ENCODE measurements around the gene CSNK1G2.

CSNK1G2 gene

GRCh38 chr19:1991018-1991913 is 50.3 kb downstream of the CSNK1G2 start:
- no peak for DNase-seq

- DNase-seq = no peak
These were observed 51.8 kb downstream of the CSNK1G2 start for GRCh38 chr19:1992759-1993260.

- no peak for DNase-seq
These were observed 56.6 kb downstream of the CSNK1G2 start for GRCh38 chr19:1997353-1998233.

GRCh38 chr19:1998712-1999708 is 58.0 kb downstream of the CSNK1G2 start:
- DNase-seq = no peak

- DNase-seq = no peak
These were observed 59.0 kb downstream of the CSNK1G2 start for GRCh38 chr19:1999856-2000515.

- no peak for DNase-seq
These were observed 62.9 kb downstream of the CSNK1G2 start for GRCh38 chr19:2003874-2004273.

- DNase-seq = no peak
These were observed 69.2 kb downstream of the CSNK1G2 start for GRCh38 chr19:2010135-2010668.

GRCh38 chr19:2011169-2011568 is 70.2 kb downstream of the CSNK1G2 start:
- no peak for DNase-seq

- DNase-seq = no peak
These were observed 72.1 kb downstream of the CSNK1G2 start for GRCh38 chr19:2012941-2013682.

GRCh38 chr19:2013683-2013961 is 72.7 kb downstream of the CSNK1G2 start:
- DNase-seq = no peak

- no peak for DNase-seq
These were observed 73.2 kb downstream of the CSNK1G2 start for GRCh38 chr19:2014131-2014571.

GRCh38 chr19:2014731-2015607 is 74.0 kb downstream of the CSNK1G2 start:
- no peak for DNase-seq

- peak; percentile 59 for DNase-seq
These were observed 74.6 kb downstream of the CSNK1G2 start, which contains the start of gene BTBD2 for GRCh38 chr19:2015608-2015950. TSS of gene BTBD2 (minus strand) at chr19:2015714. CDS start at chr19:2015703, 11 bp downstream.

GRCh38 chr19:2016041-2016807 is 75.3 kb downstream of the CSNK1G2 start:
- DNase-seq = peak; percentile 40

GRCh38 chr19:2018752-2019151 is 77.8 kb downstream of the CSNK1G2 start:
- no peak for DNase-seq

GRCh38 chr19:2021453-2022140 is 80.6 kb downstream of the CSNK1G2 start:
- no peak for DNase-seq

- DNase-seq = no peak
These were observed 81.3 kb downstream of the CSNK1G2 start for GRCh38 chr19:2022289-2022688.

GRCh38 chr19:2026770-2027169 is 85.8 kb downstream of the CSNK1G2 start:
- no peak for DNase-seq
